Endothelial cell (in vitro differentiated cells): ENCODE data around the gene ZSWIM6. TPM values are rescaled to one million over a fixed set of nuclear protein-coding genes. Genes with fewer than 3 reads are reported as not detected.
A peak's percentile ranks its signal among the peaks of the same experiment; 100 is the strongest.

Experiments
- DNase-seq: peaks from one replicate; pipeline ENCODE4 v3.0.0; 2021; ENCODE audit warnings: low spot score
- H3K27ac Mint-ChIP-seq: one replicate; pipeline ENCODE4 v1.8.0; 2021; ENCODE audit warnings: mixed read lengths, inconsistent platforms; ENCODE audit not compliant: unreplicated experiment
- H3K27me3 Mint-ChIP-seq: one replicate; pipeline ENCODE4 v1.8.0; 2021; ENCODE audit warnings: mild to moderate bottlenecking, moderate library complexity, mixed read lengths, inconsistent platforms; ENCODE audit not compliant: unreplicated experiment
- H3K36me3 Mint-ChIP-seq: one replicate; pipeline ENCODE4 v1.8.0; 2021; ENCODE audit warnings: mild to moderate bottlenecking, low read depth, mixed read lengths, inconsistent platforms; ENCODE audit not compliant: unreplicated experiment
- H3K4me1 Mint-ChIP-seq: one replicate; pipeline ENCODE4 v1.8.0; 2021; ENCODE audit warnings: mild to moderate bottlenecking, mixed read lengths, inconsistent platforms; ENCODE audit not compliant: unreplicated experiment
- H3K4me3 Mint-ChIP-seq: one replicate; pipeline ENCODE4 v1.8.0; 2021; ENCODE audit warnings: mild to moderate bottlenecking, mixed read lengths, inconsistent platforms; ENCODE audit not compliant: unreplicated experiment
- H3K9me3 Mint-ChIP-seq: one replicate; pipeline ENCODE4 v1.8.0; 2021; ENCODE audit warnings: mixed read lengths, inconsistent platforms; ENCODE audit not compliant: unreplicated experiment
- total RNA-seq: library from RNA; stranded (reverse); fragmentation: NEBNext Ultra II Directional; extraction: Animal tissue kit (Norgen Biotek cat#: 25700); gene quantifications from one replicate; pipeline ENCODE4 v1.2.1, GENCODE V29; 2021; ENCODE audit not compliant: unreplicated experiment
- TF ChIP-seq, protein P1 (sequence below): fragments of 200-600 bp; sonication (generic); IDR thresholded peaks from one replicate; pipeline ENCODE4 v1.5.0; 2021; ENCODE audit warnings: antibody characterized with exemption; ENCODE audit not compliant: unreplicated experiment

ZSWIM6 gene
- total RNA-seq, 1 donor from 2014 or later: 77.0 TPM

GRCh38 chr5:61423487-61424145 is 91.6 kb downstream of the ZSWIM6 start:
- Mint-ChIP-seq H3K4me1 (peaks cover 21% of the 10 kb centered on the region), H3K27me3 (peaks cover 5% of the 10 kb centered on the region), H3K4me3 (no peak overlapping the region), H3K36me3 (peaks cover 7% of the 10 kb centered on the region), H3K27ac (peak overlapping the region; percentile 21), H3K9me3 (no peaks in the 10 kb centered on the region)
- DNase-seq: no peak
- TF ChIP-seq, protein P1, sequence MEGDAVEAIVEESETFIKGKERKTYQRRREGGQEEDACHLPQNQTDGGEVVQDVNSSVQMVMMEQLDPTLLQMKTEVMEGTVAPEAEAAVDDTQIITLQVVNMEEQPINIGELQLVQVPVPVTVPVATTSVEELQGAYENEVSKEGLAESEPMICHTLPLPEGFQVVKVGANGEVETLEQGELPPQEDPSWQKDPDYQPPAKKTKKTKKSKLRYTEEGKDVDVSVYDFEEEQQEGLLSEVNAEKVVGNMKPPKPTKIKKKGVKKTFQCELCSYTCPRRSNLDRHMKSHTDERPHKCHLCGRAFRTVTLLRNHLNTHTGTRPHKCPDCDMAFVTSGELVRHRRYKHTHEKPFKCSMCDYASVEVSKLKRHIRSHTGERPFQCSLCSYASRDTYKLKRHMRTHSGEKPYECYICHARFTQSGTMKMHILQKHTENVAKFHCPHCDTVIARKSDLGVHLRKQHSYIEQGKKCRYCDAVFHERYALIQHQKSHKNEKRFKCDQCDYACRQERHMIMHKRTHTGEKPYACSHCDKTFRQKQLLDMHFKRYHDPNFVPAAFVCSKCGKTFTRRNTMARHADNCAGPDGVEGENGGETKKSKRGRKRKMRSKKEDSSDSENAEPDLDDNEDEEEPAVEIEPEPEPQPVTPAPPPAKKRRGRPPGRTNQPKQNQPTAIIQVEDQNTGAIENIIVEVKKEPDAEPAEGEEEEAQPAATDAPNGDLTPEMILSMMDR: no peak

- Mint-ChIP-seq H3K27me3 (peaks cover 10% of the 10 kb centered on the region), H3K27ac (no peak overlapping the region), H3K9me3 (no peaks in the 10 kb centered on the region), H3K4me1 (peaks cover 32% of the 10 kb centered on the region), H3K4me3 (no peak overlapping the region), H3K36me3 (peaks cover 17% of the 10 kb centered on the region)
- TF ChIP-seq, protein P1: no peak
- DNase-seq: no peak
Measured at GRCh38 chr5:61425918-61426317, 93.9 kb downstream of the ZSWIM6 start.

DNA sequence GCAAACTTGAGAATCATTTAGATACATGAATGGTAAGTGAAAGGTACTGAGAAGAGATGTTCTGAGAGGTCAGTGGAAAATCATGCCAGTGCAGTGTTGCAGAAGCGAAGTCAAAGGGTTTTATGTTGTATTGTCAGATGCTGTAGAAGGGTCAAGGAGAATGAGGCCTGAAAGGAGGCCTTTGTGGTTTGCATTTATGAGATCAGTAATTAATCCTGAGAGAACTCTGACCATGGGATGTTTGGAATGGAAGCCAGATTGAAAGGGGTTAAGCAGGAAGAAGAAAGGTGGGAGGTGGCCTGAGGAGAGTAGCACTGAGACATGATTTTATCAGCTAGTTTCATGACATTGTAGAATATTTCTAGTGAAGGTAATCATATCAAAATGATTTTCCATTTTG is 97.8 kb downstream of the ZSWIM6 start:
- Mint-ChIP-seq H3K9me3 (no peaks in the 10 kb centered on the region), H3K27ac (peak overlapping the region; percentile 6), H3K36me3 (peaks cover 10% of the 10 kb centered on the region), H3K4me1 (peaks cover 28% of the 10 kb centered on the region), H3K27me3 (peaks cover 7% of the 10 kb centered on the region), H3K4me3 (no peak overlapping the region)
- DNase-seq: no peak
- TF ChIP-seq, protein P1: no peak

DNA sequence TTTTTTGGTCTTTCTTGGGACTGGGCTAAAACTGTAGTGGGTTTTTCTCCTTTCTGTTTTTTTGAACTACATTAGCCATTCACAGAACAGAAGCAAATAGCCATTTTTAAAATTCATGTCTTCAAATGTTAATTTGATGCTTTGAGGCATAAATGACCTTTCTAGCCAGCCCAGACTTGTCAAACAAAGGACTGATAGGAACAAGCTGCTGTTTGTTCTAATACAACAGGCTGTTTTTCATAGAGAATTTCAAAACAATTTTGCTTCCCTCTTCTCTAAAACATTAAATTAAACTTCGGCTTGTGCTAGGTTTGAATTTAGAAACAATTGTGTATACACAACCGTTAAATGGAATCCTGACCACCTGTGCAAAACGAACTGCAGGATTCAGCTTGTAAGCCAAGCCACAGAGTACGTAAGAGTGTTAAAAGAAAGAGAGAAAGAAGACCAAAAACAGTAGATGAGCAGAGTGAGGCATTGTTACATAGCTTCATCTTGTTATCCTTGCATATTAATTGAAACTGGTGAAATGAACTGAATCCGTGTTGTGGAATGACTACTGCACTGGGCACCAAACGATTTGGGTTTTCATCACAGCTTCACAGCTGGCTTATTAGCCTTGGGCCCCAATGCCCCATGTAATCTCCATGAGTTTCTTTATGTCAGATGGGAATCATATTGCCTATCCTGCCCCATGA is 100.0 kb downstream of the ZSWIM6 start:
- H3K27ac Mint-ChIP-seq: no peak overlapping the region
- DNase-seq: no peak

More for the DNA sequence above, 100.0 kb downstream of the ZSWIM6 start:
- H3K36me3 Mint-ChIP-seq: peaks cover 10% of the 10 kb centered on the region
- peaks cover 7% of the 10 kb centered on the region for H3K27me3 Mint-ChIP-seq
- H3K4me1 Mint-ChIP-seq: peaks cover 23% of the 10 kb centered on the region
- no peaks in the 10 kb centered on the region for H3K9me3 Mint-ChIP-seq
- H3K4me3 Mint-ChIP-seq: no peak overlapping the region
- TF ChIP-seq, protein P1: no peak
